ENCODE results near the gene KIRREL2. TPM values are rescaled to one million over a fixed set of nuclear protein-coding genes. Genes with fewer than 3 reads are reported as not detected.
A peak's percentile ranks its signal among the peaks of the same experiment; 100 is the strongest.

KIRREL2 gene
- total RNA-seq, 1 donor from 2014 or later: 0.18 TPM

GRCh38 chr19:35813043-35813890 is 43.4 kb upstream of the KIRREL2 start:
- no peak overlapping the region for H3K27ac Mint-ChIP-seq (ENCODE audit: unreplicated experiment)
- no peaks in the 10 kb centered on the region for H3K4me1 ChIP-seq (ENCODE audit: insufficient read depth, low read length)
- H3K4me2 ChIP-seq (ENCODE audit: low read length): no peak overlapping the region
- no peak overlapping the region for H2AFZ ChIP-seq (ENCODE audit: low read depth, low read length)
- H3K9me3 ChIP-seq (ENCODE audit: insufficient read depth, low read depth, low read length): no peaks in the 10 kb centered on the region
- H3K79me2 ChIP-seq (ENCODE audit: insufficient read depth, low read length): no peaks in the 10 kb centered on the region
- H3K36me3 ChIP-seq (ENCODE audit: insufficient read depth, low read length): no peaks in the 10 kb centered on the region
- peak overlapping the region; percentile 27 for H3K4me3 Mint-ChIP-seq (ENCODE audit: unreplicated experiment)
- no peak overlapping the region for H3K27ac ChIP-seq (ENCODE audit: low read depth, low read length)
- no peaks in the 10 kb centered on the region for H3K4me1 Mint-ChIP-seq (ENCODE audit: low read depth, unreplicated experiment)
- no peak overlapping the region for H3K9ac ChIP-seq (ENCODE audit: low read length)
- H3K27me3 ChIP-seq (ENCODE audit: insufficient read depth, low read length): peaks cover 3% of the 10 kb centered on the region
- DNase-seq (ENCODE audit: low read depth): no peak
- no peaks in the 10 kb centered on the region for H3K9me3 Mint-ChIP-seq (ENCODE audit: unreplicated experiment)
- H3K4me3 ChIP-seq (ENCODE audit: insufficient read depth, low read depth, low read length): no peak overlapping the region
- H3K36me3 Mint-ChIP-seq (ENCODE audit: low read depth, unreplicated experiment): no peaks in the 10 kb centered on the region
- FAIRE-seq: no peak
- peaks cover 27% of the 10 kb centered on the region for H3K27me3 Mint-ChIP-seq (ENCODE audit: low read depth, unreplicated experiment)
- no peaks in the 10 kb centered on the region for H4K20me1 ChIP-seq (ENCODE audit: insufficient read depth, low read length)
- TF ChIP-seq CTCF (IDR thresholded peaks at IDR 0.05; ENCODE audit: insufficient read depth, low read depth, low read length) (no peak), EZH2 (IDR thresholded peaks at IDR 0.05; ENCODE audit: insufficient read depth, low read length) (no peak)

DNA sequence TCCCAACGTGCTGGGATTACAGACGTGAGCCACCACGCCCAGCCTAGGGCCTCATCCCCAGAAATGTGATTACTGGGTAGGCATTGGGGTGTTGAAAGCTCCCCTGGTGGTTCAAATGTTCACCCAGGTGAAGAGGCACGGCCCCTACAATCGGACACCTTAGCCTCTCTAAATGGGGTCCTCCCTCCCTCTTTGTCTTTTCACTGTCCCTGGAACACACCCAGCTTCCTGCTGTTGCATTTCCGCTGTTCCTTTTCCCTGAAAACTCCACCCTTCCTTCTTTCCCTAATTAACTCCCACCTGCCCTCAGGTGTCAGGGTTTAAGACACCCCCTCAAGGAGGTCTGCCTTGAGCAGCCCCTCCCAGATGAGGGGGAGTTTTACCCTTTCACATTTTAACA is 40.4 kb upstream of the KIRREL2 start:
- Histone ChIP-seq H3K4me2 (ENCODE audit: low read length) (no peak overlapping the region), H3K27ac (ENCODE audit: low read depth, low read length) (no peak overlapping the region), H3K9ac (ENCODE audit: low read length) (no peak overlapping the region), H2AFZ (ENCODE audit: low read depth, low read length) (no peak overlapping the region), H3K9me3 (ENCODE audit: insufficient read depth, low read depth, low read length) (no peaks in the 10 kb centered on the region), H3K4me1 (ENCODE audit: insufficient read depth, low read length) (no peaks in the 10 kb centered on the region), H4K20me1 (ENCODE audit: insufficient read depth, low read length) (no peaks in the 10 kb centered on the region), H3K79me2 (ENCODE audit: insufficient read depth, low read length) (no peaks in the 10 kb centered on the region), H3K27me3 (ENCODE audit: insufficient read depth, low read length) (peaks cover 7% of the 10 kb centered on the region), H3K36me3 (ENCODE audit: insufficient read depth, low read length) (no peaks in the 10 kb centered on the region), H3K4me3 (ENCODE audit: insufficient read depth, low read depth, low read length) (no peak overlapping the region)
- no peak overlapping the region for H3K27ac Mint-ChIP-seq (ENCODE audit: unreplicated experiment)
- no peaks in the 10 kb centered on the region for H3K4me1 Mint-ChIP-seq (ENCODE audit: low read depth, unreplicated experiment)
- H3K27me3 Mint-ChIP-seq (ENCODE audit: low read depth, unreplicated experiment): peaks cover 13% of the 10 kb centered on the region
- no peaks in the 10 kb centered on the region for H3K9me3 Mint-ChIP-seq (ENCODE audit: unreplicated experiment)
- no peak for DNase-seq (ENCODE audit: low read depth)
- TF ChIP-seq CTCF (IDR thresholded peaks at IDR 0.05; ENCODE audit: insufficient read depth, low read depth, low read length) (no peak), EZH2 (IDR thresholded peaks at IDR 0.05; ENCODE audit: insufficient read depth, low read length) (no peak)
- no peak overlapping the region for H3K4me3 Mint-ChIP-seq (ENCODE audit: unreplicated experiment)
- no peak for FAIRE-seq
- H3K36me3 Mint-ChIP-seq (ENCODE audit: low read depth, unreplicated experiment): no peaks in the 10 kb centered on the region

DNA sequence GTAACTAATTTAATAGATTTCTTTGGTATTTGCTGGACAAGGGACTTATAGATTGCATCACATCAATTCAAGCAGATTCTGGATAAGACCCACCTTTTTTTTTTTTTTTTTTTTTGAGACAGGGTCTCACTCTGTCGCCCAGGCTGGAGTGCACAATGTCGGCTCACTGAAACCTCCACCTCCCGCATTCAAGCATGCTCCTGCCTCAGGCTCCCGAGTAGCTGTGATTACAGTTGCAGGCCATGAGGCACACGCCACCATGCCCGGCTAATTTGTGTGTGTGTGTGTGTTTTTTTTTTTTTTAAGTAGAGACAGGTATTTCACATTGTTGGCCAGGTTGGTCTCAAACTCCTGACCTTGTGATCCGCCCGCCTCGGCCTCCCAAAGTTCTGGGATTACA is 39.9 kb upstream of the KIRREL2 start:
- no peak overlapping the region for H3K9ac ChIP-seq (ENCODE audit: low read length)
- H3K4me3 Mint-ChIP-seq (ENCODE audit: unreplicated experiment): no peak overlapping the region
- H3K4me3 ChIP-seq (ENCODE audit: insufficient read depth, low read depth, low read length): no peak overlapping the region
- H3K36me3 ChIP-seq (ENCODE audit: insufficient read depth, low read length): no peaks in the 10 kb centered on the region
- no peak for DNase-seq (ENCODE audit: low read depth)
- H3K4me1 ChIP-seq (ENCODE audit: insufficient read depth, low read length): no peaks in the 10 kb centered on the region
- peaks cover 7% of the 10 kb centered on the region for H3K27me3 ChIP-seq (ENCODE audit: insufficient read depth, low read length)
- no peaks in the 10 kb centered on the region for H3K4me1 Mint-ChIP-seq (ENCODE audit: low read depth, unreplicated experiment)
- FAIRE-seq: no peak
- no peaks in the 10 kb centered on the region for H4K20me1 ChIP-seq (ENCODE audit: insufficient read depth, low read length)
- no peaks in the 10 kb centered on the region for H3K36me3 Mint-ChIP-seq (ENCODE audit: low read depth, unreplicated experiment)
- H3K27ac Mint-ChIP-seq (ENCODE audit: unreplicated experiment): no peak overlapping the region
- H3K4me2 ChIP-seq (ENCODE audit: low read length): no peak overlapping the region
- H3K9me3 Mint-ChIP-seq (ENCODE audit: unreplicated experiment): no peaks in the 10 kb centered on the region
- H3K9me3 ChIP-seq (ENCODE audit: insufficient read depth, low read depth, low read length): no peaks in the 10 kb centered on the region
- peaks cover 10% of the 10 kb centered on the region for H3K27me3 Mint-ChIP-seq (ENCODE audit: low read depth, unreplicated experiment)
- H3K27ac ChIP-seq (ENCODE audit: low read depth, low read length): no peak overlapping the region
- TF ChIP-seq EZH2 (IDR thresholded peaks at IDR 0.05; ENCODE audit: insufficient read depth, low read length) (no peak), CTCF (IDR thresholded peaks at IDR 0.05; ENCODE audit: insufficient read depth, low read depth, low read length) (no peak)
- H2AFZ ChIP-seq (ENCODE audit: low read depth, low read length): no peak overlapping the region
- no peaks in the 10 kb centered on the region for H3K79me2 ChIP-seq (ENCODE audit: insufficient read depth, low read length)

All from astrocyte (in vitro differentiated cells and primary cell).